ENCODE data around the gene TENT4A.

GRCh38 chr5:6718718-6719117, 5.5 kb downstream of the TENT4A start:
- TF ChIP-seq CTCF (IDR thresholded peaks at IDR 0.05; ENCODE audit: low read depth, low read length): no peak
- TF ChIP-seq EZH2phosphoT487 (IDR thresholded peaks at IDR 0.05; ENCODE audit: low read depth): no peak
